HepG2 (cell line): ENCODE results near the gene CHTF18. TPM values are rescaled to one million over a fixed set of nuclear protein-coding genes. Genes with fewer than 3 reads are reported as not detected.

ENCODE experiments used
- ATAC-seq: fragments of 200-7000 bp; cut with Tn5 transposase; 3 replicates; pipeline ENCODE4 v1.9.1; 2020; ENCODE audit warnings: mild to moderate bottlenecking, moderate library complexity
- BruUV-seq: library from RNA; stranded (reverse); fragments of 400-500 nt; replicated peaks from 2 replicates; lab custom pipeline; 2021; lab: Mats Ljungman, UMichigan
- CTCF ChIA-PET: fragments of 300-600 bp; formaldehyde crosslinking; extraction: SDS; loops from one replicate; lab custom pipeline; 2021; ENCODE audit warnings: low total read pairs, inconsistent platforms, low intra/inter-chr PET ratio; lab: Yijun Ruan, JAX
- POLR2A ChIA-PET: fragments of 350-600 bp; sonication (Branson Sonifier 250); formaldehyde crosslinking; loops from one replicate; lab custom pipeline; 2020; ENCODE audit warnings: antibody characterized with exemption, inconsistent platforms; lab: Yijun Ruan, JAX
- DNase-seq: peaks from one replicate; pipeline ENCODE4 v3.0.0-alpha.2; 2015; ENCODE audit warnings: low spot score
- FAIRE-seq: peaks from 3 replicates; lab custom pipeline; 2011; peaks lifted over from hg19 to GRCh38; lab: Jason Lieb, UNC
- H2AFZ ChIP-seq: one replicate; pipeline ENCODE4 v1.6.1; 2011; ENCODE audit warnings: low read length, inconsistent platforms
- H3K27ac ChIP-seq: fragments of 300-600 bp; 3 replicates; pipeline ENCODE4 v1.8.0; 2011; ENCODE audit warnings: mixed run types, mild to moderate bottlenecking, mixed read lengths, low read length, inconsistent platforms; ENCODE audit not compliant: insufficient read depth; ENCODE audit errors: extremely low read length
- H3K27me3 ChIP-seq, 2 experiments: fragments of 200-600 bp in 1 of 2; 2 replicates in 1 of 2; 3 replicates in 1 of 2; pipeline versions ENCODE4 v1.6.0 to v1.8.0; 2011; ENCODE audit warnings: low read length in 2 of 2, mild to moderate bottlenecking in 2 of 2, moderate library complexity in 2 of 2, inconsistent platforms in 1 of 2; ENCODE audit not compliant: insufficient read depth in 2 of 2, control insufficient read depth in 1 of 2
- H3K36me3 ChIP-seq, 2 experiments: fragments of 200-600 bp in 1 of 2; replicated peaks in 1 of 2; 2 replicates in 1 of 2; 3 replicates in 1 of 2; pipeline versions ENCODE4 v1.5.1 to v1.8.0; 2011; ENCODE audit warnings: low read length in 2 of 2, inconsistent platforms in 1 of 2; ENCODE audit not compliant: insufficient read depth in 2 of 2, control insufficient read depth in 1 of 2
- H3K4me1 ChIP-seq: 2 replicates; pipeline ENCODE4 v1.5.1; 2012; ENCODE audit warnings: low read length, inconsistent platforms; ENCODE audit not compliant: insufficient read depth
- H3K4me2 ChIP-seq: 2 replicates; pipeline ENCODE4 v1.6.0; 2011; ENCODE audit warnings: low read depth, low read length, inconsistent platforms
- H3K4me3 ChIP-seq, 3 experiments: fragments of 200-600 bp in 1 of 3; sonication (generic), shearing (Covaris generic) in 1 of 3; replicated peaks in 1 of 3; 2 replicates each; pipeline ENCODE4 v1.5.1; 2011 to 2016; ENCODE audit warnings: low read length in 3 of 3, inconsistent platforms in 2 of 3, low read depth in 2 of 3, mild to moderate bottlenecking in 2 of 3, control low read depth in 1 of 3, mixed read lengths in 1 of 3; ENCODE audit not compliant: insufficient read depth in 1 of 3
- H3K79me2 ChIP-seq: one replicate; pipeline ENCODE4 v1.6.1; 2011; ENCODE audit warnings: low read length, inconsistent platforms; ENCODE audit not compliant: insufficient read depth
- H3K9ac ChIP-seq: 2 replicates; pipeline ENCODE4 v1.6.0; 2011; ENCODE audit warnings: mild to moderate bottlenecking, low read depth, low read length, inconsistent platforms; ENCODE audit not compliant: insufficient read depth
- H3K9me3 ChIP-seq: 2 replicates; pipeline ENCODE4 v1.5.1; 2012; ENCODE audit warnings: mild to moderate bottlenecking, low read length
- H4K20me1 ChIP-seq: 2 replicates; pipeline ENCODE4 v1.6.0; 2011; ENCODE audit warnings: inconsistent platforms, mild to moderate bottlenecking, low read length, moderate library complexity; ENCODE audit not compliant: insufficient read depth
- ESRRA ChIP-seq: sonication (generic); formaldehyde crosslinking; IDR thresholded peaks from 2 replicates; pipeline ENCODE4 v1.5.1; 2020; ENCODE audit warnings: mild to moderate bottlenecking, low read depth, missing genetic modification reagents
- MIXL1 ChIP-seq: IDR thresholded peaks from 2 replicates; pipeline ENCODE4 v1.6.1; 2016
- TEAD2 ChIP-seq: sonication (generic); formaldehyde crosslinking; IDR thresholded peaks from 2 replicates; pipeline ENCODE4 v1.9.0; 2021; ENCODE audit warnings: missing genetic modification reagents
- ZNF24 ChIP-seq: fragments of 450-650 bp; IDR thresholded peaks from 2 replicates; pipeline ENCODE4 v1.6.1; 2017; ENCODE audit warnings: antibody characterized with exemption, mild to moderate bottlenecking
- WGBS: methylation state at CpG from one replicate; pipeline ENCODE4 v1.1.6; 2017; ENCODE audit warnings: low lambda C conversion rate; 5-methylcytosine and 5-hydroxymethylcytosine counted together
- in situ Hi-C: cut with HindIII; loops from 2 replicates; pipeline ENCODE4 v1.10.0; 2017; ENCODE audit warnings: low pct_unique_long_range_greater_than_20kb; ENCODE audit not compliant: extremely low pct_ligation_motif_present
- intact Hi-C: fragments of 100-400 bp; cut with micrococcal nuclease; formaldehyde crosslinking; loops from one replicate; pipeline ENCODE4 v1.10.0; 2022; ENCODE audit not compliant: unreplicated experiment
- polyA plus RNA-seq, 8 experiments: library from polyadenylated mRNA; depleted of rRNA in 3 of 8; stranded (reverse) in 7 of 8; unstranded in 1 of 8; fragments of >200 nt; fragmentation: Illumina TruSeq in 4 of 8; extraction: Trizol in 4 of 8; gene quantifications; 2 replicates each; pipeline versions ENCODE4 v1.2.1 to v1.2.3, GENCODE V29; 2011 to 2016; ENCODE audit warnings: low read depth in 4 of 8, missing spikeins in 1 of 8, mixed read lengths in 1 of 8; ENCODE audit not compliant: insufficient read depth in 1 of 8
- total RNA-seq, 5 experiments: library from RNA; depleted of rRNA; stranded (reverse); fragments of >200 nt; fragmentation: Illumina TruSeq; extraction: Trizol; gene quantifications; 2 replicates each; pipeline ENCODE4 v1.2.3, GENCODE V29; 2016; ENCODE audit warnings: low read depth in 1 of 5
- TF ChIP-seq, protein P1 (sequence below): sonication (generic); formaldehyde crosslinking; IDR thresholded peaks from 2 replicates; pipeline ENCODE4 v1.5.0; 2020; ENCODE audit warnings: missing genetic modification reagents

CHTF18 gene
- total and polyA plus RNA-seq, 2 of the 13 experiments (the other 11 are each of a cell fraction or from before 2014, with no cell fraction given) = 8.6 to 22.9 TPM

DNA sequence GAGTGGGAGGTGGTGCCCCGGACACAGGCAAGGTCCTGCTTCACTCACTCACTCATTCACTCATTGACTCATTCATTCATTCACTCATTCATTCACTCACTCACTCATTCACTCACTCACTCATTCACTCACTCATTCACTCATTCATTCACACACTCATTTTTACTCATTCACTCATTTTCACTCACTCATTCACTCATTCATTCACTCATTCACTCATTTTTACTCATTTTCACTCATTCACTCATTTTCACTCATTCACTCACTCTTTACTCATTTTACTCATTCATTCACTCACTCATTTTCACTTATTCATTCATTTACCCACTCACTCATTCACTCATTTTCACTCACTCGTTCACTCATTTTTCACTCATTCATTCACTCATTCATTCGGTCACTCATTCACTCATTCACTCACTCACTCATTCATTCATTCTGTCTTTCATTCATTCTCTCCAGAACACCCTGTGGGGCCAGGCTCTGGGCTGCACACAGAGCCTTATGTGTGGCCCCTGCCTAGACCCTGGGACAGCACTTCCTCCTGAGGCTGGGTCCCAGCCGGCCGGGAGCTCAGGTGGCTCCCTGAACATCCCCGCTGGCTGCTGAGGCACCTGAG lies 9.4 kb upstream of the CHTF18 start:
- DNase-seq (no peak), ATAC-seq (no peak), FAIRE-seq (no peak)
- CTCF ChIA-PET = no interaction called here
- no peaks in the 10 kb centered on the region for H3K4me1 ChIP-seq
- WGBS = 34% methylated on average over 6 of the region's 6 CpGs
- no TSS peak for BruUV-seq
- in situ Hi-C loops (no loop called here), intact Hi-C loops (no loop called here)
- no peak overlapping the region for H3K27ac ChIP-seq
- no peak overlapping the region for H3K4me2 ChIP-seq
- no peaks in the 10 kb centered on the region for H3K9me3 ChIP-seq
- H3K4me3 ChIP-seq = no peak overlapping the region
- H2AFZ ChIP-seq = no peak overlapping the region
- no peak for TF ChIP-seq TEAD2
- peak; percentile 95 for TF ChIP-seq ZNF24
- H3K27me3 ChIP-seq = peaks cover 15 to 73% of the 10 kb centered on the region in 2 experiments
- H3K79me2 ChIP-seq = no peaks in the 10 kb centered on the region
- POLR2A ChIA-PET = no interaction called here
- no peaks in the 10 kb centered on the region for H3K36me3 ChIP-seq
- 0 out of 2 replicates have a peak, but pooled peaks cover 2% of the 10 kb centered on the region for H4K20me1 ChIP-seq
- H3K9ac ChIP-seq = no peak overlapping the region

GRCh38 chr16:779561-779960 lies 8.9 kb upstream of the CHTF18 start:
- Histone ChIP-seq H3K36me3 (no peaks in the 10 kb centered on the region), H3K79me2 (no peaks in the 10 kb centered on the region), H3K4me3 (no peak overlapping the region), H3K4me1 (no peaks in the 10 kb centered on the region), H2AFZ (no peak overlapping the region), H3K27ac (no peak overlapping the region), H4K20me1 (0 out of 2 replicates have a peak, but pooled peaks cover 2% of the 10 kb centered on the region), H3K27me3 (peaks cover 14 to 68% of the 10 kb centered on the region in 2 experiments), H3K9ac (no peak overlapping the region), H3K9me3 (no peaks in the 10 kb centered on the region), H3K4me2 (no peak overlapping the region)
- DNase-seq (no peak), ATAC-seq (no peak), FAIRE-seq (no peak)
- BruUV-seq = no TSS peak
- TF ChIP-seq, protein P1, sequence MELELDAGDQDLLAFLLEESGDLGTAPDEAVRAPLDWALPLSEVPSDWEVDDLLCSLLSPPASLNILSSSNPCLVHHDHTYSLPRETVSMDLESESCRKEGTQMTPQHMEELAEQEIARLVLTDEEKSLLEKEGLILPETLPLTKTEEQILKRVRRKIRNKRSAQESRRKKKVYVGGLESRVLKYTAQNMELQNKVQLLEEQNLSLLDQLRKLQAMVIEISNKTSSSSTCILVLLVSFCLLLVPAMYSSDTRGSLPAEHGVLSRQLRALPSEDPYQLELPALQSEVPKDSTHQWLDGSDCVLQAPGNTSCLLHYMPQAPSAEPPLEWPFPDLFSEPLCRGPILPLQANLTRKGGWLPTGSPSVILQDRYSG = no peak
- TF ChIP-seq MIXL1 (no peak), ESRRA (CRISPR knock-in tag) (no peak)
- ChIA-PET CTCF (no interaction called here), POLR2A (no interaction called here)
- intact Hi-C loops = no loop called here
- in situ Hi-C loops = no loop called here
- no CpG with 5 or more reads among the region's 13 CpGs for WGBS
